Left lung (tissue), 10 donors: ENCODE data around the gene LY86. TPM values are rescaled to one million over a fixed set of nuclear protein-coding genes. Genes with fewer than 3 reads are reported as not detected.
A peak's percentile ranks its signal among the peaks of the same experiment; 100 is the strongest.

ENCODE experiments used
- ATAC-seq: fragments of 200-7000 bp; cut with Tn5 transposase; one replicate; pipeline ENCODE4 v1.9.1; 2020; ENCODE audit warnings: moderate library complexity
- DNase-seq, 4 donors: peaks; one replicate each; pipeline ENCODE4 v3.0.0-alpha.2; 2013 to 2020
- H3K27ac ChIP-seq, 2 donors: fragments of 200-600 bp; sonication (generic) in 1 of 2; one replicate each; pipeline versions ENCODE4 v1.5.0 to v1.8.0; 2020 to 2021
- H3K27me3 ChIP-seq, 2 donors: fragments of 200-600 bp; sonication (generic) in 1 of 2; one replicate each; pipeline versions ENCODE4 v1.5.0 to v1.8.0; 2020 to 2021
- H3K36me3 ChIP-seq, 2 donors: fragments of 200-600 bp; sonication (generic) in 1 of 2; one replicate each; pipeline versions ENCODE4 v1.5.0 to v1.8.0; 2020 to 2021
- H3K4me1 ChIP-seq, 2 donors: fragments of 200-600 bp; one replicate each; pipeline ENCODE4 v1.8.0; 2021
- H3K4me3 ChIP-seq, 2 donors: fragments of 200-600 bp; sonication (generic) in 1 of 2; one replicate each; pipeline versions ENCODE4 v1.5.0 to v1.8.0; 2020 to 2021; ENCODE audit warnings: mild to moderate bottlenecking in 1 of 2
- H3K9me3 ChIP-seq, 2 donors: fragments of 200-600 bp; sonication (generic) in 1 of 2; one replicate each; pipeline versions ENCODE4 v1.5.0 to v1.8.0; 2020 to 2021
- CTCF ChIP-seq, 2 donors: fragments of 200-600 bp; sonication (generic) in 1 of 2; IDR thresholded peaks; one replicate each; pipeline versions ENCODE4 v1.5.0 to v1.8.0; 2021; ENCODE audit warnings: antibody characterized with exemption in 2 of 2
- intact Hi-C, 2 donors: fragments of 100-400 bp; cut with DNase I; formaldehyde crosslinking; loops; one replicate each; pipeline versions ENCODE4 v1.11.2 to v1.14.2; 2022
- polyA plus RNA-seq, 6 donors: library from polyadenylated mRNA; unstranded; fragments of 120-200 nt; gene quantifications; one replicate each; pipeline ENCODE4 v1.2.1, GENCODE V29; 2013; ENCODE audit not compliant: insufficient read length in 6 of 6
- total RNA-seq, 2 donors: library from RNA; stranded (reverse); fragmentation: NEBNext Ultra II Directional; extraction: Animal tissue kit (Norgen Biotek cat#: 25700); gene quantifications; one replicate each; pipeline ENCODE4 v1.2.1, GENCODE V29; 2021
- donor health status: DM: no; HTN: yes; CAD: no.
- donor health status: DM: no; HTN: no; CAD: no.

Gene LY86
- total and polyA plus RNA-seq, 8 donors: 1.4 to 11.1 (median 2.2) TPM

GRCh38 chr6:6657820-6658217 lies 69.3 kb downstream of the LY86 start:
- no peaks in the 10 kb centered on the region for H3K27me3 ChIP-seq
- no peak overlapping the region for H3K4me3 ChIP-seq
- intact Hi-C loops: no loop called here
- no peak for TF ChIP-seq CTCF (IDR thresholded peaks at IDR 0.05)
- DNase-seq (no peak), ATAC-seq (no peak)
- H3K4me1 ChIP-seq: peaks cover 9 to 85% of the 10 kb centered on the region in 2 donors
- H3K36me3 ChIP-seq: no peaks in the 10 kb centered on the region
- H3K27ac ChIP-seq: no peak overlapping the region
- H3K9me3 ChIP-seq: no peaks in the 10 kb centered on the region

GRCh38 chr6:6659600-6660327 lies 71.2 kb downstream of the LY86 start:
- H3K27ac ChIP-seq: peak overlapping the region; percentile 55 to 65
- H3K36me3 ChIP-seq: no peaks in the 10 kb centered on the region
- H3K27me3 ChIP-seq: no peaks in the 10 kb centered on the region
- no peak for TF ChIP-seq CTCF (IDR thresholded peaks at IDR 0.05)
- intact Hi-C loops: no loop called here
- DNase-seq (peak in 1 of 4 donors; percentile 66), ATAC-seq (peak; percentile 72)
- H3K4me3 ChIP-seq: no peak overlapping the region
- H3K9me3 ChIP-seq: no peaks in the 10 kb centered on the region
- peaks cover 9 to 78% of the 10 kb centered on the region in 2 donors for H3K4me1 ChIP-seq

- TF ChIP-seq CTCF (IDR thresholded peaks at IDR 0.05): no peak
- Histone ChIP-seq H3K27ac (peak overlapping the region; percentile 55 to 65), H3K4me3 (no peak overlapping the region), H3K36me3 (no peaks in the 10 kb centered on the region), H3K9me3 (no peaks in the 10 kb centered on the region), H3K4me1 (peaks cover 9 to 76% of the 10 kb centered on the region in 2 donors), H3K27me3 (no peaks in the 10 kb centered on the region)
- DNase-seq (no peak), ATAC-seq (no peak)
- intact Hi-C loops: no loop called here
Measured at GRCh38 chr6:6660339-6661045, 72.0 kb downstream of the LY86 start.

- Histone ChIP-seq H3K4me3 (no peak overlapping the region), H3K4me1 (peaks cover 9 to 70% of the 10 kb centered on the region in 2 donors), H3K27ac (peak overlapping the region in 1 of 2 donors; percentile 55), H3K9me3 (no peaks in the 10 kb centered on the region), H3K27me3 (no peaks in the 10 kb centered on the region), H3K36me3 (no peaks in the 10 kb centered on the region)
- intact Hi-C loops: no loop called here
- DNase-seq (no peak), ATAC-seq (no peak)
- no peak for TF ChIP-seq CTCF (IDR thresholded peaks at IDR 0.05)
Measured at GRCh38 chr6:6661191-6661590, 72.7 kb downstream of the LY86 start.

- Histone ChIP-seq H3K4me3 (no peak overlapping the region), H3K27ac (peak overlapping the region in 1 of 2 donors; percentile 55), H3K9me3 (no peaks in the 10 kb centered on the region), H3K36me3 (no peaks in the 10 kb centered on the region), H3K4me1 (peaks cover 9 to 67% of the 10 kb centered on the region in 2 donors), H3K27me3 (no peaks in the 10 kb centered on the region)
- DNase-seq (peak in 3 of 4 donors; percentile 42 to 64 (median 57)), ATAC-seq (peak; percentile 50)
- TF ChIP-seq CTCF (IDR thresholded peaks at IDR 0.05): no peak
- intact Hi-C loops: no loop called here
Measured at GRCh38 chr6:6661684-6662083, 73.2 kb downstream of the LY86 start.
